Measurements from ENCODE around the gene MT2A.
"Not testable (repeated sequence)": the region's sequence is repeated elsewhere in the genome, so short reads cannot be mapped to it uniquely, and the experiment has no call there.

The MT2A gene

GRCh38 chr16:56608043-56608875 lies at the start of gene MT2A:
MT2A (plus strand) TSS chr16:56608584; CDS start chr16:56608656, 72 bp downstream.
- peak; percentile 89 to 90 for ATAC-seq

DNA sequence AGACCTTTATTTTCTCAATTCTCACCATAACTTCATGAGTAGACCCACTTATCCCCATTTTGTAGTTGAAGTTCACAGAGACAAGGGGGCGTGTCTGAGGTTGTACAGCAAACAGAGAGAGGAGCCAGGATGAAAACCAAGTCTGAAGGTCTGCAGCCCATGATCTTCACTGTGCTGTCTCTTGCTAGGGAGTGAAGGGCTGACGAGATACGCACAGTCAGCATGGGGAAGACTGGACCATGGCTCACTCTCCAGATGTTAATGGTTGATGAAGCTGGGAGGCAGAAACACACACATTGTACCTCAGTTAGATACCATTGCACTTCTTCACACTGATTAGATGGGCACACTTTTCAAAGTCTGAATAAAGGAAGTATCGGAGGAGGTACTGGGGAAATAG lies 49.3 kb upstream of the MT2A start:
- no peak for ATAC-seq

GRCh38 chr16:56560447-56560846 lies 47.9 kb upstream of the MT2A start:
- no peak for ATAC-seq

GRCh38 chr16:56561126-56561525 lies 47.3 kb upstream of the MT2A start:
- no peak for ATAC-seq

DNA sequence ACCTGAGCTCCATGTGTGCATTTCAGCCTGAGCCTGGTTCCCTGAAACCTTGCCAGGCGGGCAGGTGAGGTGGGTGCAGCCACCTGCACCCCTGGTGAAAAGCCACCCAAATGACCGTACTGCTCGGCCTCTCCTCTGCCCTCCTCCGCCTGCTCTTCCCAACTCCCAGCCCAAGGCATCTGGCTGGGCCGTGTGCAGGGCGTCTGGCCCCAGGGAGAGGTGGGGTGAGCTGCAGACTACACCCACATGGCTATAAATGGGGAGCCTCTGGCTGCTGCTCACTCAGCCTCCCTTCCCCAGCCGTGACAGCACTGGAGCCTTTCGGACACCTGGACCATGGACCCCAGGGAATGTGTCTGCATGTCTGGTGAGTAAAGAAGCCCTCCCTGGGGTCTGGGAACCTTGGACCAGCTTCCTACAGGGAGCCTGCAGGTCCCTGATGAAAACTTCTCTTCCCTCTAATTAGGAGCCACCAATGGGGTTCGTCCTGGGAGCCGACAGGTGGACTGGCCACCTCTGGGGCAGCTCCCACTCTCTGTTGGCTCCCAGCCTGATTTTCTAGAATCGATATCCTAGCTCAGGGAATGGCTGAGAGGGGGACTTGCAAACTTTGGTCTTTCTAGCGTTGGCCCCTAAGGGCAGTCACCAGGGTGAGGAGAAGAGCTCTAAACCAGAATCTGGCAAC lies 43.4 kb upstream of the MT2A start, which contains the start of gene MT4:
Gene MT4 (plus strand): TSS at position 281 of the 685 bp plus-strand sequence. CDS start 56 bp downstream, at position 337.
- ATAC-seq, result no peak

DNA sequence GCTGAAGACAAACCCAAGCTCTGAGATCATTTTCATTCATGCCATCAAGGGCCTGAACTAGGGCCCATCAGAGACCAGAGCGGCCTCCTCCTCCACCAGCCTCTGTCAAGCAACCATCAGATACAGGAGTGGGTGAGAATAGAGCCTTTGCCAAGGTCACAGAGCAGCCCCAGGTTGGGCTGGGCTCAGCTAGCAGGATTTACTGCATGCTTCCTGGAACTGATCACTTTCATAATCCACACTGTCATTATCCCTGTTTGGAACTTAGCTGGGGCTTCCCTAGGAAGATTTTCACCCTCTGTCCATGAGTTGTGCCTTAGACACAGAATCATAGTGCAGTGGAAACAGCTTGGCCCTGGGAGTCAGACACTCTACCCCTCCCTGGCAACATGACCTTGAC lies 38.4 kb upstream of the MT2A start:
- no peak for ATAC-seq

DNA sequence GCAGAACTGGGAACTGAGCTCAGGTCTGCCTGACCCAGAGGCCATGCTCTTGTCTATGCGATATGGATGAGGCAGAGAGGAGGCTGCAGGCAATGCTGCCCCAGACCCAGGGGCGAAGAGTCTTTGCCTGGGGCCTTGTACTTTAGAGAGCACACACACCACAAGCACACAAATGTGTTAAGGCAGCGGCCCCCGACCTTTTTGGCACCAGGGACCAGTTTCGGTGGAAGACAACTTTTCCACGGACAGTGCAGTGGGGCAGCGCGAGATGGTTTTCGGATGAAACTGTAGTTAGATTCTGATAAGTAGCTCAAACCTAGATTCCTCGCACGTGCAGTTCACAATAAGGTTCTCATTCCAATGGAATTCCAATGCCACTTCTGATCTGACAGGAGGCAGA lies 36.9 kb upstream of the MT2A start:
- no peak for ATAC-seq

- no peak for ATAC-seq
Observed at GRCh38 chr16:56574625-56575024, 33.8 kb upstream of the MT2A start.

- ATAC-seq, result peak; percentile 99
Observed at GRCh38 chr16:56576585-56577299, 31.6 kb upstream of the MT2A start.

- ATAC-seq, result no peak
Observed at GRCh38 chr16:56577300-56577625, 31.1 kb upstream of the MT2A start.

DNA sequence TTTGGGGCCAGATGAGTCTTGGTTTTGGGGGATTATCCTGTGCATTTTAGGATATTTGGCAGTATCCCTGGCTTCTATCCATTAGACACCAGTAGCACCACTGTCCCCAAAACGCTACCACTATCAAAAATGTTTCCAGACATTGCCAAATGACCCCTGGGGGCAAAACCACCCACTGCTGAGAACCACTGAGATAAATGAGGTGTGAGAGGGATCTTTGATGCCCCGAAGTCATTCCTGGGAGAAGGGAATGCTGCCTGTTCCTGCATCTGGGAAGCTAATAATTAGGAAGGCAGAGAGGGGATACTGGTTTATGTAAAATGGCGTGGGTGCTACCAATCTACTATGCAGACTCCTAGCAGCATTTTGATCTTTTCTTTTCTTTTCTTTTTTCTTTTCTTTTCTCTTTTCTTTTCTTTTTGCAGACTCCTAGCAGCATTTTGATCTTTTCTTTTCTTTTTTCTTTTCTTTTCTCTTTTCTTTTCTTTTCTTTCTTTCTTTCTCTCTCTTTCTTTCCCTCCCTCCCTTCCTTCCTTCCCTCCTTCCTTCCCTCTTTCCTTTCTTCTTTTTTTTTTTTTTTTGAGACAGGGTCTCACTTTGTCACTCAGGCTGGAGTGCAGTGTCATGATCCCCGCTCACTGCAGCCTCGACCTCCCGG lies 27.9 kb upstream of the MT2A start:
- ATAC-seq, result no peak

DNA sequence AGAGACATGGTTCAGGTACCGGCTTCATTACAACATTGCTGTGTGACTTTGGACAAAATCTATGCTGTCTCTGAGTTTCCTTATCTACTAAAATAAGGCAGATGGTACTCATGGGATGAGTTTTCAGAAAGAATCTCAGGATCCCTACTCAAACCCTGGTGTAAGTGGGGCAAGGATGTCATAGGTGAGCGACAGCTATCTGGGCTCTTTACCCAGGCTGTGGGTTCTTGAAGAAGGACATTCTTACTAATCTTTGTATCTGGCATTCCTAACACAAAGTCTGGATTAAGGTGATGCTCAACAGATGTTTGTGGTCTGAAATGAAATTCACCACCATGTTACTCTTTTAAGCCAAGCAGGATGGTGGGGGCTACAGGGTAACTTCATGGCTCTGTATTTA lies 25.5 kb upstream of the MT2A start:
- ATAC-seq, result not testable (repeated sequence)

DNA sequence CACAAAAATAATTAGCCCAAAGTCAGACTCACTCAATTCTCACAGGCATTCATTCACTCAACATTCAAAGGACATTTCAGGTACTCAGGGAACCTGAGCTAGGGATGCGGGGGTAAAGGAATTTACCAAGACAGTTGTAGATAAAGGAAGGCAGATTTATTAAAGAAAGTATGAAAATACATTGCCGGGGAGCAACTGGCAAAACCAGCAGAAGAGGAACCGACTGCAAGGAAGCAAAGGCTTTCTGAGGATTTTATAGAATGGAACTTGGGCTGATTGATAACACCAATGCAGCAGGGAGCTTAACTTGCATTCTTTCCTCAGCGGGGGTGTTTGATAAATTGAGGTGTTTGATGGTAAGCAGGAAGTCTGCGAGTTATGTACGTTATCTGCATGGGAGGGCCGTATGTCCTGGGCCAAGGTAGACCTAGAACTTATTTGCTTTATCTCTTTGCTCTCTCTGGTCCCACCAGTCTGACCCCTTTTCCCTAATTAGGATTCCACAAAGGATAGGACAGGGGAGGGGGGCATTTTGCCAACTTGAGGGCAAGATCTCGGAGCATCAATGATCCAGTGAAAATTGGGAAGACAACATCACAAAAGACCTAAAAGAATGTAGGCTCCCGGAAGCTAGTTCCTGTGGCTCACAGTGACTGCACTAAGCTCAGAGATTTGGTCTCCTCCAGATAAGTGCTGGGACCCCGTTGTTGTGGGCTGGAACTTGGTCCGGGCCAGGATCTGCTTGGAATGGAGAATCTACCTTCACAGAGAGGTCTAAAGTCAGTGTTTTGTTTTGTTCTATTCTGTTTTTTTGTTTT lies 24.8 kb upstream of the MT2A start:
- ATAC-seq, result no peak

DNA sequence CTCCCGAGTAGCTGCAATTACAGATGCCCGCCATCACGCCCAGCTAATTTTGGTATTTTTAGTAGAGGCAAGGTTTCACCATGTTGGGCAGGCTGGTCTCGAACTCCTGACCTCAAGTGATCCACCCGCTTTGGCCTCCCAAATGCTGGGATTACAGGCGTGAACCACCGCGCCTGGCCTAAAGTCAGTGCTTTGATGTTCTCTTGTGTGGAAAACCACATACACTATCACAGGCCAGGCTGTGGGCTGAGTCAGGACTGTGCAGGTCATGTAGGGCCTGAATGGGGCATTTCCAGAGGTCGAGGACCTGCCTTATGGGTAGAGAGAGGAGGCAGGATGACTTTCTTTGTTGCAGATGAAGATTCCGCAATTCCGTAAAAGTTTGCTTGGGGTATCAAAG lies 24.1 kb upstream of the MT2A start:
- ATAC-seq, result no peak

DNA sequence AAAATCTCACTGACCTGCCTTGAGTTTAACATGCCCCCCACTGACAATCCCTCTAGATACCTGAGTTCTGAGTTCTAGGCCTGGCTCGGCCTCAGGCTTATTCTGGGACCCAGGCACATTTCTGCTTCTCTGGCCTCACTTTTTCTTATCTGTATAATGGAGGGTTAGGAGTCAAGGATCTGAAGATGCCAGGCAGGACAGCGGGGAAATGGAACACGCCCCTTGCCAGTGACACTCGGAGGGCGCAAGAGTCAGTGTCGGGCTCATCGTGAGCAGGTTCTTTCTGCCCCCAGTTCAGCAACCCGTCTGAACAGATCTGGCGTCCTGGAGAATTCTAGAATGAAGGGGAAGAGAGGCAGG lies 19.6 kb upstream of the MT2A start:
- ATAC-seq, result no peak

DNA sequence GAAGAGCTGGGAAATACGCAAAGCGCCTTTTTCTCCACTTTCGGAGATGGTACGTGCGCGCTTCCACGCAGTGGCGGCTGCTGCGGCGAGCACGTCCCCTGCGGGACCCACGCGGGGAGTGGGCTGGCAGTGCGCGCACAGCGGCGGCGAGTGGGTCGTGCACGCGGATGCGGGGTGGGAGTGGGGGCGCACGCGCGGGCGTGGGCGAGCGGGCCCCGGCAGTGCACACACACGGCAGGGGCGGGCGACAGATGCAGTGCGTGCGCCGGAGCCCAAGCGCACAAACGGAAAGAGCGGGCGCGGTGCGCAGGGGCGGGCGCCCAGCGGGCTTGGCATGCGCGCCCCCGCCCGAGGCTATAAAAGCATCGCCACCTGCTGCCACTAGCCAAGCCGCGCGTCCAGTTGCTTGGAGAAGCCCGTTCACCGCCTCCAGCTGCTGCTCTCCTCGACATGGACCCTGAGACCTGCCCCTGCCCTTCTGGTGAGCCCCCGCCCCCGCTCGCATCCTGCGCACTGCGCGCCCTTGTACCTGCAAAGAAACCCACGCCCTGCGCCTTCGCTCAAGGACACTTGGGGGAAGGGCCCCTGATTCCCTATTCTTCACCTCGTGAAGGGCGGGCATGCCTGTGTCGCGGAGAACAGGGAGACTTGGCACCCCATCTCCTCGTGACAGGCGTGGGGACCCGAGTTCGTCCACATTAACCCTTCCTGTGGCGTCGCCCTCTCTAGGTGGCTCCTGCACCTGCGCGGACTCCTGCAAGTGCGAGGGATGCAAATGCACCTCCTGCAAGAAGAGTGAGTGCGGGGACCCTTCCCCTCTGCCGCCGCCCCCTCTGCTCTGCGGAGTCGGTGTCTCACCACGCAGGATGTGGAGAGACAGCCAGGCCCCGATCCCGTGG lies 19.0 kb upstream of the MT2A start, which contains the start of gene MT3:
Gene MT3 (plus strand): TSS at position 388 of the 899 bp plus-strand sequence. CDS start 63 bp downstream, at position 451.
- ATAC-seq, result peak; percentile 36 to 43

DNA sequence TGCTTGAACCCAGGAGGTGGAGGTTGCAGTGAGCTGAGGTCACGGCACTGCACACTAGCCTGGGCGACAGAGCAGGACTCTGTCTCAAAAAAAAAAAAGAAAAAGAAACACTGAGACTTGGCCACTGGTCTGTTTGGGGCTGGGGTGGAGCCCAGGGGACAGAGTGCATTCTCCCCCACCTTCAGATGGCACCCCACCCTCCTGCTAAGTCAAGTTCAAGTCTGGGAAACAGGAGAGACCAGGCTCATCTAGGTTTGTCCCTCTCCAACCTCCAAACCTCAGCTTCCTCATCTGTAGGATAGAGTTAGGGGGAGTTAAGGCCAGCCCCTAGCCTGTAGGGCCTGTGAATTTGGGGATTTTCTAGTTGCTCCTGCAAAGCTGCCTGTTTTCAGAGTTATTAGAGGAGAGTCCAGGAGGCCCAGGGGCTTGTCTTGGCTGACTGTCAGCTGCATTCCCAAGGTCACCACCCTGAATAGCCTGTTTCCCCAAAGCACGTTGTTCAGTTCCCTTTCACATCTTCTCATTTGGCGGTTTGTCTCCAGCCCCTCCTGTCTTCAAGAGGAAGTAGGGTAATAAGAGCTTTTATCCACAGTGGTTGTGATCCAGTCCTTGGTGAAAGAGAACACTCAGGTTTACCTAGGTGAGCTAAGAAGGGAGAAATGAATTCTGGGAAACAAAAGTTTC lies 16.9 kb upstream of the MT2A start:
- no peak for ATAC-seq

DNA sequence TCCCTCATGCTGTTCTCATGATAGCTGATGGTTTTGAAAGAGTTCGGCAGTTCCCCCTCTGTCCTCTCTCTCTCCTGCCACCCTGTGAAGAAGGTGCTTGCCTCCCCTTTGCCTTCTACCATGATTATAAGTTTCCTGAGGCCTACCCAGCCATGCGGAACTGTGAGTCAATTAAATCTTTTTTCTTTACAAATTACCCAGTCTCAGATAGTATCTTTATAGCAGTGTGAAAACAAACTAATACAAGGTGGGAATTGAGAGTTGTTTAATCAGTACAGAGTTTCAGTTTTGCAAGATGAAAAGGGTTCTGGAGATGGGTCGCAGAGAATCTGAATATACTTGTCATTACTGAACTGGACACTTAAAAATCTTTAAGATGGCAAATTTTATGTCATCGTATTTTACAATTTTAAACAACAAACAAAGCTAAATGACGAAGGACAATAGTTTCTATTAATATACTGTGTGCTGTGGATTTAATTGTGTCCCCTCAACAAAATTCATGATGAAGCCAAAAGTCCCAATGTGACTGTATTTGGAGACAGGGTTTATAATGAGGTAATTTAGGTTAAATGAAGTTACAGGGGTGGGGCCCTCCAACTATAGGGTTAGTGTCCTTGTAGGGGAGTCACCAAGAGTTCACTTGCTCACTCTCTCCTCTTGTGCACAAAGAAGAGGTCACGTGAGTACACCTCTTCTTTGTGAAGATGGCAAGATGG lies 14.7 kb upstream of the MT2A start:
- no peak for ATAC-seq

- ATAC-seq, result no peak
Observed at GRCh38 chr16:56594292-56594619, 14.1 kb upstream of the MT2A start.

Measured in activated CD4-positive, CD25-positive, alpha-beta regulatory T cell treated with anti-CD3 and anti-CD28 coated beads, Interleukin-2, amount 50 U/mL, for 24 hours (primary cell).